ENCODE data around the gene FMN1.

DNA sequence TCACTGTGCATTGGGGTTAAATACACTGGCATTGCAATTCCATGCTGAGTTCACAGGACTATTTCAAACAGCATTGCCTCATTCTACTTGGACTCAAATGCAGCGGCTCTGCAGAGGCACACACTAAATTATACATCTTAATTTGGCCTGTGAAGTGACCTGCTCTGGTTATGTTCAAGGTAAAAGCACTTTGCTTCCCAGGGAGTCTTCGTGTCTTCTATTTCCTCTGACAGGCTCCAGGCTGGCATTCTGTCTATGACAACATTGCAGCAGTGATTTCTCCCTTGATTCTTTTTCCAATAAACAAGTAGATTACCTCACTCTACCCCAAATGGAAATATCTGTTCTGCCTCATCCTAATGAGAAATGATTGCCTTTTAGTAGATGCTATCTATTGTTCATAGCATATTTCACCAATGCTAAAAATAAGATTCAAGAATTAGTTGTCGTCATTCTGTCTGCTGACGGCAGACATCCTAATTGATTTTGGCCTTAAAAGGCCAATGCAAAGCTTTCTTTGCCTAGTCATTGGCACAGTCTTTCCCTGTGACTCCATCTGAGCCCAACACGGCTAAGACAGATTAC, 33.8 kb downstream of the FMN1 start:
- TF ChIP-seq EZH2 (IDR thresholded peaks at IDR 0.05; ENCODE audit: low read length, unreplicated experiment): no peak
- TF ChIP-seq, protein P1, sequence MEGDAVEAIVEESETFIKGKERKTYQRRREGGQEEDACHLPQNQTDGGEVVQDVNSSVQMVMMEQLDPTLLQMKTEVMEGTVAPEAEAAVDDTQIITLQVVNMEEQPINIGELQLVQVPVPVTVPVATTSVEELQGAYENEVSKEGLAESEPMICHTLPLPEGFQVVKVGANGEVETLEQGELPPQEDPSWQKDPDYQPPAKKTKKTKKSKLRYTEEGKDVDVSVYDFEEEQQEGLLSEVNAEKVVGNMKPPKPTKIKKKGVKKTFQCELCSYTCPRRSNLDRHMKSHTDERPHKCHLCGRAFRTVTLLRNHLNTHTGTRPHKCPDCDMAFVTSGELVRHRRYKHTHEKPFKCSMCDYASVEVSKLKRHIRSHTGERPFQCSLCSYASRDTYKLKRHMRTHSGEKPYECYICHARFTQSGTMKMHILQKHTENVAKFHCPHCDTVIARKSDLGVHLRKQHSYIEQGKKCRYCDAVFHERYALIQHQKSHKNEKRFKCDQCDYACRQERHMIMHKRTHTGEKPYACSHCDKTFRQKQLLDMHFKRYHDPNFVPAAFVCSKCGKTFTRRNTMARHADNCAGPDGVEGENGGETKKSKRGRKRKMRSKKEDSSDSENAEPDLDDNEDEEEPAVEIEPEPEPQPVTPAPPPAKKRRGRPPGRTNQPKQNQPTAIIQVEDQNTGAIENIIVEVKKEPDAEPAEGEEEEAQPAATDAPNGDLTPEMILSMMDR (conservative IDR thresholded peaks at IDR 0.05; ENCODE audit: low read depth, low read length): no peak
- TF ChIP-seq EZH2phosphoT487 (IDR thresholded peaks at IDR 0.05; ENCODE audit: borderline replicate concordance, low read length): no peak

Measured in PC-3 (cell line).